Measurements from ENCODE around the gene EVX2. TPM values are rescaled to one million over a fixed set of nuclear protein-coding genes. Genes with fewer than 3 reads are reported as not detected.

Gene EVX2
- total and polyA plus RNA-seq, 2 donors (not counting 1 experiment from before 2014, with no cell fraction given): not detected

DNA sequence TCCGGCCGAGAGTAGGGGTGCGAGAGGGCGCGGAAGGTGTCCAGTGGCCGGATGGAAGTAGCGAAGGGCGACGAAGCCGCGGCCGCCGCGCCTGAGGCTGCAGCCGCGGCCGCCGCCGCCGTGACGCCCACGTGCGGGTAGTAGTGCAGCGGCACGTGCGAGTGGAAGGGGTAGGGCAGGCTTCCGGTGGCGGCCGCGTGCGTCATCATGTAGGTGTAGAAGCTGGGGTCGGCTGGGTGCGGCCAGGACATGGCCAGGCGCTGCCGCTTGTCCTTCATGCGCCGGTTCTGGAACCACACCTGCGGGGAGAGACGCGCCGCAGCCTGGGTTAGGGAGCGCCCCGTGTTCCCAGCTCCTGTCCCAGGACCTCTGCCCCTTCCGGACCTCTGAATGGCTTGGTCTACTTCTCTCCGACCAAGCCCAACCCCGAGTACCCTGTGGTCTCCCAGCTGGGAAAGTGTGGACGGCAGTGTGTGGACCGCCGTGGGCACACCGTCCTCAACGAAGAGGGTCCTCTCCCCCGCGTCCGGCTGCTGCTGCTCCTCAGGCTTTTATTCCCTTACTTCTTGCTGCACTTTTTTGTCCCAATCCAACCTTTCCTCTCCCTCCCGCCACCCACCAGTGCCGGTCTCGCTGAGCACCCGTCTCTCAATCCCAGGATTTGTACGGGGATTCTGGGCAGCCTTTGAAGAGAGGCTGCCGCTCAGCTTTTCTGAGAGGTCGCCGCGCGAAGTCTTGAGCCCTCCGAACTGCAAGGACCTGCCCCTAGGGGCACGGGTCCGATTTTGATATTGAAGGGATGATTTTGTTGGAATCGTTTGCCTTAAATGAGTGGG lies 3.0 kb downstream of the EVX2 start:
- DNase-seq: peak; percentile 36

More for the DNA sequence above, 3.0 kb downstream of the EVX2 start:
- Histone ChIP-seq H3K4me2 (replicated peaks; ENCODE audit: low read depth, low read length, poor library complexity, severe bottlenecking) (peak overlapping the region; percentile 28), H3K4me1 (ENCODE audit: control insufficient read depth in 2 of 2, insufficient read depth in 2 of 2, low read length in 2 of 2) (peaks cover 3 to 20% of the 10 kb centered on the region in 2 donors), H3K27me3 (replicated peaks in 1 of 4; ENCODE audit: control extremely low read depth in 1 of 4, control insufficient read depth in 3 of 4, insufficient read depth in 4 of 4, low read length in 3 of 4) (peaks cover 0 to 86% (median 71%) of the 10 kb centered on the region in 4 experiments), H3K36me3 (replicated peaks in 1 of 2; ENCODE audit: control extremely low read depth in 1 of 2, control insufficient read depth in 1 of 2, extremely low read depth in 1 of 2, insufficient read depth in 2 of 2, low read length in 1 of 2) (no peaks in the 10 kb centered on the region), H3K79me2 (ENCODE audit: control insufficient read depth, insufficient read depth, low read length) (no peaks in the 10 kb centered on the region), H4K20me1 (ENCODE audit: control insufficient read depth, insufficient read depth, low read length, poor library complexity, severe bottlenecking) (no peaks in the 10 kb centered on the region), H3K9me3 (ENCODE audit: control extremely low read depth in 1 of 3, control insufficient read depth in 2 of 3, insufficient read depth in 1 of 3, low read length in 2 of 3) (peaks cover 4 to 69% (median 35%) of the 10 kb centered on the region in 3 donors), H2AFZ (ENCODE audit: insufficient read depth, low read depth, low read length, poor library complexity, severe bottlenecking) (no peak overlapping the region), H3K9ac (ENCODE audit: low read length) (no peak overlapping the region), H3K27ac (ENCODE audit: low read length in 2 of 2) (no peak overlapping the region), H3K4me3 (ENCODE audit: control extremely low read depth in 1 of 5, extremely low read depth in 1 of 5, insufficient read depth in 1 of 5, low read depth in 2 of 5, low read length in 4 of 5) (no peak overlapping the region)
- TF ChIP-seq, protein P1, sequence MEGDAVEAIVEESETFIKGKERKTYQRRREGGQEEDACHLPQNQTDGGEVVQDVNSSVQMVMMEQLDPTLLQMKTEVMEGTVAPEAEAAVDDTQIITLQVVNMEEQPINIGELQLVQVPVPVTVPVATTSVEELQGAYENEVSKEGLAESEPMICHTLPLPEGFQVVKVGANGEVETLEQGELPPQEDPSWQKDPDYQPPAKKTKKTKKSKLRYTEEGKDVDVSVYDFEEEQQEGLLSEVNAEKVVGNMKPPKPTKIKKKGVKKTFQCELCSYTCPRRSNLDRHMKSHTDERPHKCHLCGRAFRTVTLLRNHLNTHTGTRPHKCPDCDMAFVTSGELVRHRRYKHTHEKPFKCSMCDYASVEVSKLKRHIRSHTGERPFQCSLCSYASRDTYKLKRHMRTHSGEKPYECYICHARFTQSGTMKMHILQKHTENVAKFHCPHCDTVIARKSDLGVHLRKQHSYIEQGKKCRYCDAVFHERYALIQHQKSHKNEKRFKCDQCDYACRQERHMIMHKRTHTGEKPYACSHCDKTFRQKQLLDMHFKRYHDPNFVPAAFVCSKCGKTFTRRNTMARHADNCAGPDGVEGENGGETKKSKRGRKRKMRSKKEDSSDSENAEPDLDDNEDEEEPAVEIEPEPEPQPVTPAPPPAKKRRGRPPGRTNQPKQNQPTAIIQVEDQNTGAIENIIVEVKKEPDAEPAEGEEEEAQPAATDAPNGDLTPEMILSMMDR (IDR thresholded peaks at IDR 0.05): no peak
- no peak for TF ChIP-seq EZH2 (IDR thresholded peaks at IDR 0.05; ENCODE audit: borderline replicate concordance, insufficient read depth, low read depth, low read length, poor library complexity, severe bottlenecking)
- Mint-ChIP-seq H3K4me3 (no peak overlapping the region), H3K9me3 (ENCODE audit: insufficient read depth) (peaks cover 3% of the 10 kb centered on the region), H3K27me3 (peaks cover 70% of the 10 kb centered on the region), H3K27ac (peak overlapping the region; percentile 59), H3K4me1 (peaks cover 5% of the 10 kb centered on the region)
- ChIA-PET CTCF (interaction anchor here (1.4 kb wide), 1 partner anchor 47 kb away, joined by 5 read pairs; no protein-coding TSS in a partner anchor), POLR2A (no interaction called here)
- ATAC-seq (ENCODE audit: low read depth): no peak
- WGBS (ENCODE audit: insufficient coverage): 15% methylated on average over 65 of the region's 68 CpGs
- intact Hi-C loops (cut with micrococcal nuclease): no loop called here
